ENCODE data around the gene ACTRT2. TPM values are rescaled to one million over a fixed set of nuclear protein-coding genes. Genes with fewer than 3 reads are reported as not detected.

Gene ACTRT2
- polyA plus RNA-seq (ENCODE audit: insufficient read length in 3 of 3): not detected
- long read RNA-seq, donor 1: 0 reads
- long read RNA-seq, donor 2: 0 reads
- long read RNA-seq, donor 3: 0 reads
- long read RNA-seq, donor 4: 0 reads
- long read RNA-seq, donor 5: 0 reads
- long read RNA-seq, donor 6: 0 reads
- long read RNA-seq, donor 7: 0 reads
- long read RNA-seq, donor 8: 0 reads
- long read RNA-seq, donor 9: 0 reads
- long read RNA-seq, donor 10: 0 reads
- long read RNA-seq, donor 11: 0 reads
- long read RNA-seq, donor 12: 0 reads
- long read RNA-seq, donor 13: 0 reads
- long read RNA-seq, donor 14: 0 reads
- long read RNA-seq, donor 15: 0 reads
- long read RNA-seq, donor 16: 0 reads

DNA sequence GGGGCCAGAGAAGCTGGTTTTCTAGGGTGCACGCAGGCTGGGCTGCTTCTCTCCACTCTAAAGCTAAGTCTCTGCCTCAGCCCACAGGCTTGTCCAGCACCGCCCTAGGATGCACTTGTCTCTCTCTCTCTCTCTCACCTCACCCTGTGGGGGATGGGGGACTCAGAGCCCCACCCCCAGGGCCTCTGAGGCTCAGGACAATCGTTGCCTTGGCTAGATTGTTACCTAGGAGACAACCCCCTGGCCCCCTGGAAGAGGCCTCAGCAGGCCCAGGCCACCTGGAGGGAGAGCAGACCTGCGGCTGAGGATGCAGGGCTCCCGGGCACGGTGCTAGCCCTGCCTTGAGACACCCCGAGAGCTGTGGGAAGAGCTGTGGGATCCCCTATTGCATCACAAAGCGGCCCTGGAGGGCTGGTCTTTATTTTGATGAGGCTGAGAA, at the start of gene ACTRT2:
Gene ACTRT2, plus strand, starts transcription at position 235 of the 439 bp plus-strand sequence. CDS start 220 bp downstream, outside the sequence.
- no peak for DNase-seq

DNA sequence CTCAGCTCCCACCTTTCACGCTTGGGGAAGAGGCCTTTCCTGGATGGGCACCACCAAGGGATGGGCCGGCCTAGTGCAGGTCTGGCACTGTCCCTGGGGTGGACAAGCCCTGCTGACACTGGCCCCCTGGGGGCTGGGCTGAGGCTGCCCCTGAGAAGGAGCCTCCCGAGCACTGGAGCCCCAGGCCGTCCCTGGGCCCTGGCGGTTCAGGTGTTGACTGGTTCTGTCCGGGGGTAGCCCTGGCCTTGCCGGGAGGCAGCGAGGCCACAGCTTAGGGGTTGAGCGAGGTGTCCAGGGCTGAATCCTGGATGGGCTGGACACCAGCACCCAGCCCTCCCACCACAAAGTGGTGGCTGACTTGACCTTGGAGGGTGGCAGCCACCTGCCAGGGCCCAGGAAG, 49.7 kb upstream of the ACTRT2 start:
- no peak for DNase-seq

DNA sequence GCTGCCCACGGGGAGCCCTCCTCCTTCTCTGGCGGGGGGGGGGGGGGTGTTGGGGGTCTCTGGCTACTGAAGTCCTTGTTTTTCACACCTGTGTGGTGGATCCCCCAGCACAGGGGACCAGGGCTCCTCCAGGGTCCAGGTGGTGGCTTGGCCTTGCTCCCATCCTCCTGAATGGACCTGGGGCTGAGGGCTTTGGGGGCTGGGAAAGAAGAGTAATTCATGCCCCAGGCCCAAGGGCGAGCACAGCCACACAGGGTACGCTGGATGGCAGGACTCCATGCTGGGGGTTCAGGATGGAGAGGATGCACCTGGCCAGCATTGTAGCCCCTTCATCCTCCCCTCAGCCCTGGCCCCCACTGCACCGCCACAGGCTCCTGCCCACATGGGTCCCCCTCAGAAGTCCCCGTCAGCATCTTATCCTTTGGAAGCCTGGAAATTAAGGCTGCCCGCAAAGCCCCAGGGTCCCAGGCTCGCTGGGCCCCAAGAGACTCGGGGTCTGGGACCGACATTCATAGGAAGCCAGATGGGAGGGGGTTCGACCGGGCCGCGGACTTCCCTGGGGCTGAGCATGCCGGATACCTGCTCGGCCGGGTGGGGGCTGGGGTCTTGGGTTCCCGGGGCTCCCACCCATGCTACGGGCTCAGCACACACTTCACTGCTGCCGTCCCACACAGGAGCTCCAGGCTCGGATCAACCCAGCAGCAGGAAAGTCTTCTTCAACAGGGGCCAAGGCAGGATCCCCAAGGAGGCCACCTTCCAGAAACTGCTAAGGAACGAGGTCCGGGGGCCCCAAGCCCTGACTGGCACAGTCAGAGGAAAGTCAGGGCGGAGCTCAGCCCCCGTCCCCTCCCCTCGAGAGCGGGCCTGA, 49.0 kb upstream of the ACTRT2 start:
- DNase-seq: no peak

DNA sequence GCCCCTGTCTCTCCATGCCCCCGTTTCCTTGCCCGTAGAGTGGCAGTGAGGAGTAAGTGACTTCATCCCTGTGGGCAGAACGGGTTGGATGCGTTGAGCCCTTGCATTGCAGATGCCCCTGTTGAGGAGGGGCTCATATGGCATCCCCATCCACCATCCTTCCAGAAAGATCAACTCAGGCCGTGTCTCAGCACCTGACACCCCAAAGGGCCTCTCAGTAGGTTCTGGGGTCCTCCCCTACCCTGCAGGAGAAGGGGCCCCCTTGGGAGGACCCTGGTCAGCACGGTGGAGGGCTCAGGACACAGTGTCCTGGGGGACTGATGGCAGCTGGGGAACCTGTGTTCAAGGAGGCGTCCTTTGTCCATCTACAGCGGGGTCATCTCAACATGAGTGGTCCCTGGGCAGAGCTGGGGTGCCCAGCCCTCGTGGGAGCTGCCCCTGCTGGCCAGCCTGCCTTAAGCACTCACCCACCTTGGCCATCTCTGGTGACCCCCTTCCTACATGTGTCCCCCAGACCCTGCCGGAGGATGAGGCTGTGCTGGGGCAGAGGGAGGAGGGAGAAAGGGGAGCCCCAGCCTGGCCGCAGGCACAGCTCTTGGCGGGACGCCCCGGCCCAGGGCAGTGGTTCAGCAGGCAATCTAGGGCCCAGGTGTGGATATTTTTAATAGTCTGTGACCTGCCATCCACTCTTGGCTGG, 48.2 kb upstream of the ACTRT2 start:
- DNase-seq: no peak

DNA sequence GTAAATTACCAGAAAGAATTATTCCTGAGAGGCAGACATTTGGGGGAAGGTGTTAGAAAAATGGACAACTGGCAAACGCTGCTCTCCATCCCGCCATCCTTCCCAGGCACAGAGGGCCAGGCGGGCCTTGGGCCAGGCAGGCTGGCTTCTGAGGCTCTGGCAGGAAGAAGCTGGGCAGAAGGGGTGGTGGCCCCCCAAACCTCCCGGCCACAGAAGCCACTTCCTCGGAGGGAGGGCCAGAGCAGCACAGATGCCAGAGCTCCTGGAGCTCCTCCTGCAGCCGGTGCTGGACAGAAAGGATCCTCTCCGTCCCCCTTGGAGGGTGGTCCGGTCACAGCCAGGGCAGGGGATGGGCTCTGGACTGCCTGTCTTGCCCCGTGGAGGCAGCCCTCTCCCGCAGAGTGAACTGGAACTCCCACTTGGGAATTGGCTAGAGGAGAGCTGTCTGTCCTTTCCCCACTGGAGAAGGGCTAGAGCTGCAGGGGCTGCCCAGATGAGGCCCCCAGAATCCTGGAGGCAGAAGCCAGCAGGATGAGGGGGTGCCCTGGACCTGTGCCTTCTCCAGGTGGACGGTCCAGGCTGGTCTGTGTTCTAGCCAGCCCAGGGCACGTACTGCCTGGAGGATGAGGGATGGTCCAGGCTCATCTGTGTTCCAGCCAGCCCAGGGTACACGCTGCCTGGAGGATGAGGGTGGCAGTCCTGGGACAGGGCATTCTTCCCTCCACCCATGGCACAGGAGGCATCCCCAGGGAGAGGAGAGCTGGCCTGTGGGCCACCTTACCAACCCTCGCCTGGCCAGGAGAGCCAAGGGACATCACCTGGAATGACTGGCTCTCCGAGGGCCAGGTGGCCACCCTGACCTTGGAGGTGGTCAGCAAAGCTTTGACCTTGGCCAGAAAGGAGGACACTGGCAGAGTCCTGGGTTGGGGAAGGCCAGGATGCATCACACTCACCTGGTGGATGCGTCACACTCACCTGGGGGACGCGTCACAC, 47.4 kb upstream of the ACTRT2 start:
- DNase-seq: no peak

DNA sequence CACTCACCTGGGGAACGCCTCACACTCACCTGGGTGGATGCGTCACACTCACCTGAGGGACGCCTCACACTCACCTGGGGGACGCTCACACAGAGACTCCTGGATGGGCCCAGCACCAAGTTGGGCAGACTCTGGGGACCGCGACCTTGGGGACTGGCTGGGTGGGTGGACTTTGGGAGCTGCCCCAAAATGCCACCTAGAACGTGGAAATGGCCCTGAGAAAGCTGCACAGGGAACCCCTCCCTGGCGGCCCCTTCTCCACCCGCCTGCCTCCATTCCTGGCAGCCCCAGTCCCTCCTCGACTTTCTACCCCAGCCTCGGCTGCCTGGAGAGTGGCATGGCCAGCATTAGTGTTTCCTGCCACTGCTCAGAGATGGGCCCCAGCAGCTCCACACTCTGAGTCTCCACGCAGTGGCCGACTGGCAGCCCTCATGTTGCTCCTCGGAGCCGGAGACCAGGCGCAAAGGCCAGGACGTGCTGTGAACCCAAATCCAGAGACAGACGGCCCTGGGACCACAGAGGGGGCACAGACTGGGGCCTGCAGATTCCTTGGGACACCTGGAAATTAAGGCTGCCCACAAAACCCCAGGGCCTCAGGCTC, 46.5 kb upstream of the ACTRT2 start:
- no peak for DNase-seq

DNA sequence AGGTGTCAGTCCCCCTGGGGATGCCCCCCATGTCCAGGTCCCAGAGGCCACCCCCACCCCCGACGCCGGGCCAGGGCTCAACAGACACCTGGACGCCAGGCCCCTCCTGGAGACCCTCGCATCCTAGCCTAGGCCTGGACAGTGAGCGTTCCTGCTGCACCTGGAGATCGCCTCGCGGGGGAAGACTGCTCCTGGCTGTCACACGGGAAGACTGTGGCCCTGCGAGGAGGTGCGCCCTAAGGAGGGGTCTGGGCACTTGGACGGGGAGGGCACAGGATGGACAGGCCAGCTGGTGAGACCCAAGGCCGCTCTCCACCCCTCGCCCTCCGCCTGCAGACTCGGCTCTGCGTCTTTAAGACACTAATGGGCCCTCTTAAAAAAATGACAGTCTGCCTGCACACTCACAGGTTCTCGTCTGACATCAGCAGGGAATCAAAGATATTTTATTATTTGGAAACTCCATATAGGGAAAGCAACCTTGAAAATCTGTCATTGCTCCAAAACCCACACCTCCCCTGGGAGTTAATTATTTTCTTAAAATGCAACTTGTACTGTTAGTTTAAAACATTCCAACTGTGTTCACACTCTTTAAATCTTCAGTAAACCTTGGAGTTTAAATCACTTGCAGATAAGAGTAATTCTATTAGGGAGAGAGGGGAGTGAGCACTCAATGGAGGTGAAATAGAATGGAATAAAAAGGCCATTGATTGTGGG, 45.6 kb upstream of the ACTRT2 start:
- no peak for DNase-seq

DNA sequence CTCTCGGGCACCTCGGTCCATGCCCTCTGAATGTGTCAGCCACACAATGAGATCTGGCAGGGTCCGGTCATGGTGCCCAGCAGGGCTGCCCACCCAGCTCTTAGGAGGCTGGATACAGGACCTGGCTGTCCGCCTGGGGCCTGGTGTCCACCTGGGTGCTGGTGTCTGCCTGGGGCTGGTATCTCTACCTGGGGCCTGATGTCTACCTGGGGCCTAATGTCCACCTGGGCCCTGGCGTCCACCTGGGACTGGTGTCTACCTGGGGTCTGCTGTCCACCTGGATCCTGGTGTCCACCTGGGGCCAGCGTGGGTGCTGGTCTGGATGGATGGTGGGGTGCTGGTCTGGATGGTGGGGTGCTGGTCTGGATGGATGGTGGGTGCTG, 45.1 kb upstream of the ACTRT2 start:
- DNase-seq: no peak

DNA sequence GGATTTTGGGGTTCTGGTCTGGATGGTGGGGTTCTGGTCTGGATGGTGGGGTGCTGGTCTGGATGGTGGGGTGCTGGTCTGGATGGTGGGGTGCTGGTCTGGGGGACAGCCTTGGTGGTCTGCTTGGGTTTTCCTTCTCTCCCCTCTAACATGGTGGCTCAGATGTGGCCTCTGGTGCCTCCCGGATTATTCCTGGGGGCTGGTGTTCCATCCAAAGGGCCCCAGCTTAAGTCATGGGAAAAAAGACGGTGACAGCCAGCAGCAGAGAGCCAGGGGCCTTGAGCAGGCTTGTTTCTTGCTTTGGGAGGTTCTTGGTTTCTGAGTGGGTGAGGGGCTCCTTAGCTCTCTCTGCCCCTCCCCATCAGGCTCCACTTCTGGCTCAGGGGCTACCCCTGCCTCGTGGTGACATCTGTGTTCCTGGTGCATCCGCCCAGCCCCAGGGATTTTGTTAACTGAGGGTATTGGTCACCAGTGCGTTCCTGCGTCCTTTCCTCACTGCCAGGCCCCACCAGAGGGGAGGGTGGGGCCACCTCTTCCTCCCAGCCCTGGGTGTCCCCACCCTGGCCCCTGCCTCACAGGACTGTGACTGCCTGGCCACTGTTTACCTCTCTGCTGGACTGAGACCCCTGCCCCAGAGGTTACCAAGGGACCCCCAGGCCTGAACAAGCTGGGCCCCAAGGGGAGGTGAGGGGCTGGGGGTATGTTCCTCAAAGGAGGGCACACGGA, 43.2 kb upstream of the ACTRT2 start:
- no peak for DNase-seq

DNA sequence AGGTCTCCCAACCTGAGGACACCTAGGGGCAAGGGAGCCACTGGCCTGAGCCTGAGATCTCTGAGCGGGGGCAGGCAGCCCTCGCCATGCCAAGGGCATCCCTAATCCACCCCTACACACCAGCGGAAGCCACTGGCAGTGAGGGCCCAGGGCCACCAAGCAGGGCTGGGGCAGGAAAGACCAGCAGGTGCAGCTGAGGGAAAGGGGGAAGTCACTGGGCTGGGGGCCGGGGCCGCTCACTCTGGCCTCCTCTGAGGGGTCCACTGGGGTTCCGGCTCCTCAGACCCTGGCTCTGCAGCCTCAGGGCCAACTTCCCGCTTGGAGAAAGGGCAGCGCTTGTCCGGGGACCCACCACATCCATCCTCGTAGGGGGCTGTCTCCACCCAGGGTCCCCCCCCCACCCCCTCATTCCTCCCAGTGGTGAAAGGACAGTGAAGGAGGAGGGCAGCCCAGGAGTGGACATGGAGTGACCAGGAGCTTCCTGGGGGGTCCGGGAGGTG, 42.5 kb upstream of the ACTRT2 start:
- no peak for DNase-seq

DNA sequence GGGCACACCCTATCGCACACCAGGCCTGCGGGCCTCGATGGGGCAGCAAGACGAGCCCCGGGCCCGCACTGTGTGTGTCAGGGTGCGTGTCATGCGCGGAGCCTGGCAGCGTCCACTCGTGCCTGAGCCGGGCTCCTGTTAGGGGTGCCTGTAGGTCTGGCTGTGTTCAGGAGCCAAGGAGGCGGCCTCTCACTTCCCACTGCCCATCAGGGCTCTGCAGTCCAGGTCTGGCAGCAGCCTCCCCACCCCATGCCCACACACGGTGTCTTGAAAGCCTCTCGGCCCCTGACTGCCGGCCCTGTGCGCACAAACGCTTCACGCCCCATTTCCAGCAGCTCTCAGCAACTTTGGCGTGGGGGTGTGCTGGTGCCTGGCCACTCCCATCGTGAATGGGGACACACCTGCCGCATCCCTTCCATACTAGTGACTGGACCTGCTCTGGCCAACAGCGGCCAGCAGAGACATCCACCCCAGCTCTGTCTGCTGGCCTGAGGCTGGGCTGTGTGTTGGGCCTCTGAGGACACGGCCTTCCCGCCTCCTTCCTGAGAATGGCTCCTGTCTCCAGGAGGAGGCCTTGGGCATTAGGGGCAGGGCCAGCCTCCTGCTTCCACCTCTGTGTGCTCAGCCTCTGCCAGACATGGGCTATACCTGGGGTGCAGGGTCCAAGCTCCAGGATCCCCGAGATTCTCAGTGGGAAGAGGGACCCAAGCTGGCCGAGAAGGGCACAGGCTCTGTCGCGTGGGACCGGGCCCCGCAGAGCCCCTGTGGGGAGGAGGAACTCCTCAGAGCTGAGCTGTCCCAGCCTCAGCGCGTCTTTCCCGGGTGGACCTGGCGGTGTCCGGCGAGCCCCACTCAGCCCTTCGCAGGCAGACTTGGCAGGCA, 41.8 kb upstream of the ACTRT2 start:
- no peak for DNase-seq

DNA sequence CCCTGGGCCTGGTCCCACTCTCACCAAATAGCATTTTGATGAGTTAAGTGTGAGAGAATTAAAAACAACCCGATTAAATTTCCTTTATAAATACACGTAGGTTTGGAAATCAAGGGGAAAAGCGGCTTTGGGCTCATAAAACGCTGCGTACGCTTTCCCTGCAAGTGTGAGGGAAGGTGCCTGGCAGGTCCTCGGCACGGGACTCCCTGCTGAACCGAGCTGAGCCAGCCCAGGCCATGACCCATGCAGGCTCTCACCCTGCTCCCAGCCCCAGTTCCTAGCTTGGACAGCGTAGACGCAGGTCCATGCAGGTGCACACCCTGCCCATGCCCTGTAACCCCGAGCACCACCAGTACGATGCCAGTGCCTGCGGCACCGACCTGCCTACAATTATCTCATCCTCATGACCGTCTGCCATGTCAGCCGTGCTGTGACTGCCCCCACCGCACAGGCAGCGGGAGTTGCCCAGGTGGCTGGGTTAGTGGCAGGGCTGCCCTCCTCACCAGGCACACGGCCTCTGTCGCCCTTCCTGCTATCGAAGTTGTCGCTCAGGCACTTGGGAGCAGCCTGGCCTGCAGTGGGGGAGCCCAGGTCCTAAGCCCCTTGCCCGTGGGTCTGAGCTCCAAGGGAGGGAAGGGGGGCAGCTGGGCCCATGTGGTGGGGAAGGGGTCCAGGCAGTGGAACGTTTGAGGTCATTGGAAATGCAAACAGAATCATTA, 41.0 kb upstream of the ACTRT2 start:
- no peak for DNase-seq

DNA sequence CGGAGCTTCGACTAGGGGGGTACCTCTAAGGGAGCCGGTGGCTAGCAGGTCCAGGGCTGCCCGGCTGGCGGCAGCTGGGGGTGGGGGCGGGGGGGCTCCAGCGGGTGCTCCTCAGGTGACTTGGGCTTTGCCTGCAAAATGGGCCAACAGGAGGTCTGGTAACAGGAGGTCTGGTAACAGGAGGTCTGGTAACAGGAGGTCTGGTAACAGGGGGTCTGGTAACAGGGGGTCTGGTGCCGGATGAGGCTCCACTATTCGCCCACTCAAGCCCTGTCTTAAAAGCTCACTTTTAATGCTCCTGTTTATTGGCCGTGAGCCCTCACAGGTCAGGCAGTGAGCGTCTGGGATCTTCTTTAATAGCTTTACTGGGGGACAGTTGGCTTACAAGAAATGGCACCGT, 40.4 kb upstream of the ACTRT2 start:
- DNase-seq: no peak

DNA sequence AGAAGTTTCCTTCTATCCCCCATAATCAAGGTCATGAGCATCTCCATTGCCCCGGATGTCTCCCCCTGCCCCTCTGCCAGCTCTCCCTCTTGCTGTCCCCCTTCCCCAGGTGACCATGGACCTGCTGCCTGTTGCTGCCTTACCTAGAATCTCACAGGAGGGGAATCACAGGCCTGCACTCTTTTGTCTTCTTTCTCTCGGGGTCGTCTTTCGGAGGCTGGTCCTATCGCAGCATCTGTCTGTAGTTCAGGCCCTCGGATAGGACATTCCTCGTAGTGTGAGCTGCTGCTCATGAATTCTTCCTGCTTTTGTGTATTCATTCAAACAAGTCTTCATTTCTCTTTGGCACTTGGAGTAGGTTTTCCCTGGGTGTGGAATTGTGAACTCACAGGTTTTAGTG, 39.9 kb upstream of the ACTRT2 start:
- DNase-seq: no peak

DNA sequence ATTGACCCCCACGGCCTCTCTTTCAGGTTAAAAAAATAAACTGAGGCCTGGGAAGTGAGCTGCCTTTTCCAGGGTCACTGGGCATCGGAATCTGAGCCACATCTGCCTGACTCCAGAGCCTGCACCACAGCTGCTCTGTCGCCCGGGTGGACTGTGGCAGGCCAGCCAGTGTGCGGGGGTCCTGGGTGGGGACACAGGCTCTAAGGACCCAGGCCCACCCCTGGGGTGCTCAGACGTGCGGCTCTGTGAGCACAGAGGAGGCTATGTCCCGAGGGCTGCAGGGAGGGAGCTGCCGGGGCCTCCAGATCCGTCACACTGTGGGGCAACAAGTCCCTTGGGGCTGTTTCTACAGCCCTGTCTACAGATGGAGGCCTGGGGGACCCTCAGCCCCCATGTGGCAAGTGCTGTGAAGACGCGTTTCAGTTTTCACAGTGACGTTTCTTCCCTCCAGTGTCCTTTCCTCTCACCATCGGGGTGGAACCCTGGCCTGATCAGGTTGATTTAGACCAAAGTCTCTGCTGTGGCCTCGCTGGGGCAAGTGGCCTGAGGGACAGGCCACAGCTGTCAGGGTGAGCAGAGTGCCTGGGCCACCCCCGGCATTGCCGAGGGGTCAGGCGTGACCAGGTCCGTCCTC, 39.2 kb upstream of the ACTRT2 start:
- DNase-seq: no peak

DNA sequence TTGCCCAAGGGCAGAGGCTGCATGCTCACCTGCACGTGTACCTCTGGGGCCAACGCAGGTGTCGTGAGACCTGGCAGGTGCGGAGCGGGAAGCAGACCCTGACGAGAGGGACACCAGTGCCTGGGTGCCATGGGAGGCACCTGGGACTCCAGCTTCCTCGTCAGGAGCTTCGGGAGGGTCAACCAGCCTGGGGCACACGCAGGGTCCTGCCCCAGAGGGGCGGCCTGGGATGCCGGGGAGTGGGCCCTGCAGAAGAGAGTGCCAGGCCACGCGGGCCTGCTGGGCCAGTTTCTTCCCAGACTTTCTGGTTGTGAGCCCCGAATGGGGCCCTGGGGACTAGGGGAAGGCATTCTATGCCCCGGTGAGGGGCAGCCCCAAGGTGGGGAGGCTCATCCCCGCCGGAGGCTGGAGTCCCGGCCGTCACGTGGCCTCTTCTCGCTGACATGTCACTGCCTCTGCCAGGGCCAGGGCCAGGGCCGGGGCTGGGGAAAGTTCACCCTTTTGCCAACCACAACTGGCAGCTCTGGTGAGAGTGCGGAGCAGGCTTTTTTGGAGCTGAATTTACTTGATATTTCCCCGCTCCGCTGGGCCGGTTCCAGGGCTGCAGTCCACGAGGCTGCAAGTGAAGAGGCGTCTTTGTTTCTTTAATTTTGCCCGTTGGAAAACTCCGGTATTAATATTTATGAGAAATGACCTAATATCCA, 38.5 kb upstream of the ACTRT2 start:
- DNase-seq: no peak
